H9 (cell line): Measurements from ENCODE around the gene TTBK1. TPM values are rescaled to one million over a fixed set of nuclear protein-coding genes. Genes with fewer than 3 reads are reported as not detected.

Experiments used
- DNase-seq: peaks from one replicate; pipeline ENCODE4 v3.0.0-alpha.2; 2017
- H2AFZ ChIP-seq: one replicate; pipeline ENCODE4 v1.6.1; 2013; ENCODE audit warnings: mild to moderate bottlenecking, low read length, control low read depth, moderate library complexity
- H2AK5ac ChIP-seq: 2 replicates; pipeline ENCODE4 v1.6.1; 2013; ENCODE audit warnings: low read length, control low read depth, mixed read lengths; ENCODE audit not compliant: insufficient read length
- H2BK120ac ChIP-seq: one replicate; pipeline ENCODE4 v1.6.1; 2013; ENCODE audit warnings: low read depth, mild to moderate bottlenecking, low read length, control low read depth, inconsistent platforms; ENCODE audit not compliant: poor library complexity, severe bottlenecking
- H2BK12ac ChIP-seq: 2 replicates; pipeline ENCODE4 v1.6.1; 2013; ENCODE audit warnings: low read length, control low read depth, mixed read lengths, low read depth; ENCODE audit not compliant: insufficient read length
- H2BK15ac ChIP-seq: 2 replicates; pipeline ENCODE4 v1.6.1; 2013; ENCODE audit warnings: low read depth, low read length, control low read depth
- H2BK20ac ChIP-seq: one replicate; pipeline ENCODE4 v1.6.1; 2013; ENCODE audit warnings: low read depth, mild to moderate bottlenecking, low read length, control low read depth, inconsistent platforms; ENCODE audit not compliant: poor library complexity, severe bottlenecking
- H2BK5ac ChIP-seq: 2 replicates; pipeline ENCODE4 v1.6.1; 2013; ENCODE audit warnings: low read length, control low read depth, mixed read lengths; ENCODE audit not compliant: insufficient read length
- H3K14ac ChIP-seq: 2 replicates; pipeline ENCODE4 v1.6.1; 2013; ENCODE audit warnings: low read length, control low read depth; ENCODE audit not compliant: insufficient read depth
- H3K18ac ChIP-seq: 2 replicates; pipeline ENCODE4 v1.6.1; 2013; ENCODE audit warnings: low read depth, mild to moderate bottlenecking, mixed read lengths, low read length, control low read depth; ENCODE audit not compliant: insufficient read length
- H3K23ac ChIP-seq: 2 replicates; pipeline ENCODE4 v1.6.1; 2013; ENCODE audit warnings: low read length, control low read depth, mixed read lengths, low read depth; ENCODE audit not compliant: insufficient read length
- H3K23me2 ChIP-seq: 2 replicates; pipeline ENCODE4 v1.6.1; 2013; ENCODE audit warnings: low read depth, mild to moderate bottlenecking, mixed read lengths, low read length, control low read depth; ENCODE audit not compliant: insufficient read length, poor library complexity, severe bottlenecking
- H3K27ac ChIP-seq: 2 replicates; pipeline ENCODE4 v1.5.1; 2013; ENCODE audit warnings: low read length, control low read depth, mixed read lengths, low read depth; ENCODE audit not compliant: insufficient read length
- H3K27me3 ChIP-seq: 2 replicates; pipeline ENCODE4 v1.6.1; 2013; ENCODE audit warnings: low read length, control low read depth, inconsistent platforms; ENCODE audit not compliant: insufficient read depth
- H3K4ac ChIP-seq: 2 replicates; pipeline ENCODE4 v1.6.1; 2013; ENCODE audit warnings: low read depth, mild to moderate bottlenecking, control low read depth, inconsistent platforms, low read length, moderate library complexity
- H3K4me1 ChIP-seq: 2 replicates; pipeline ENCODE4 v1.6.1; 2013; ENCODE audit warnings: low read length, control low read depth, inconsistent platforms; ENCODE audit not compliant: insufficient read depth
- H3K4me2 ChIP-seq: 2 replicates; pipeline ENCODE4 v1.6.1; 2013; ENCODE audit warnings: low read length, control low read depth, mixed read lengths; ENCODE audit not compliant: insufficient read length, insufficient read depth
- H3K56ac ChIP-seq: 2 replicates; pipeline ENCODE4 v1.6.1; 2013; ENCODE audit warnings: low read depth, mild to moderate bottlenecking, mixed read lengths, low read length, control low read depth; ENCODE audit not compliant: insufficient read length
- H3K79me1 ChIP-seq: 2 replicates; pipeline ENCODE4 v1.6.1; 2013; ENCODE audit warnings: low read depth, mild to moderate bottlenecking, moderate library complexity, low read length, control low read depth, inconsistent platforms; ENCODE audit not compliant: insufficient read depth, poor library complexity, severe bottlenecking
- H3K79me2 ChIP-seq: 2 replicates; pipeline ENCODE4 v1.6.1; 2013; ENCODE audit warnings: low read length, control low read depth, inconsistent platforms; ENCODE audit not compliant: insufficient read depth
- H3K9ac ChIP-seq: 2 replicates; pipeline ENCODE4 v1.6.1; 2013; ENCODE audit warnings: low read length, control low read depth, mixed read lengths; ENCODE audit not compliant: insufficient read length; ENCODE audit errors: extremely low read depth
- H3K9me3 ChIP-seq: one replicate; pipeline ENCODE4 v1.6.1; 2013; ENCODE audit warnings: low read depth, low read length, inconsistent platforms; ENCODE audit not compliant: control insufficient read depth
- H3T11ph ChIP-seq: one replicate; pipeline ENCODE4 v1.6.1; 2013; ENCODE audit warnings: mild to moderate bottlenecking, low read length, control low read depth, inconsistent platforms
- H4K20me1 ChIP-seq: one replicate; pipeline ENCODE4 v1.6.1; 2013; ENCODE audit not compliant: control insufficient read depth, insufficient read length, insufficient read depth
- H4K5ac ChIP-seq: 2 replicates; pipeline ENCODE4 v1.6.1; 2013; ENCODE audit warnings: low read depth, mild to moderate bottlenecking, mixed read lengths, low read length, control low read depth; ENCODE audit not compliant: insufficient read length
- H4K8ac ChIP-seq: replicated peaks from 2 replicates; pipeline ENCODE4 v1.6.1; 2013; ENCODE audit warnings: low read length, control low read depth, mixed read lengths, low read depth; ENCODE audit not compliant: insufficient read length
- H4K91ac ChIP-seq: 2 replicates; pipeline ENCODE4 v1.6.1; 2013; ENCODE audit warnings: low read depth, mild to moderate bottlenecking, moderate library complexity, mixed read lengths, low read length, control low read depth; ENCODE audit not compliant: insufficient read length
- H3K27ac Mint-ChIP-seq, 3 experiments: 2 replicates in 2 of 3; 3 replicates in 1 of 3; pipeline ENCODE4 v1.8.0; 2020 to 2021; ENCODE audit warnings: mixed read lengths in 3 of 3, mild to moderate bottlenecking in 1 of 3, moderate library complexity in 1 of 3
- H3K27me3 Mint-ChIP-seq: 2 replicates; pipeline ENCODE4 v1.8.0; 2021; ENCODE audit warnings: low read depth, mild to moderate bottlenecking, moderate library complexity, mixed read lengths
- H3K36me3 Mint-ChIP-seq, 3 experiments: 2 replicates in 2 of 3; 3 replicates in 1 of 3; pipeline ENCODE4 v1.8.0; 2020 to 2021; ENCODE audit warnings: low read depth in 3 of 3, mixed read lengths in 3 of 3; ENCODE audit not compliant: insufficient read depth in 1 of 3
- H3K4me1 Mint-ChIP-seq, 2 experiments: 2 replicates each; pipeline ENCODE4 v1.8.0; 2020; ENCODE audit warnings: mixed read lengths in 2 of 2
- H3K4me3 Mint-ChIP-seq, 2 experiments: 2 replicates in 1 of 2; 3 replicates in 1 of 2; pipeline ENCODE4 v1.8.0; 2020 to 2021; ENCODE audit warnings: mild to moderate bottlenecking in 2 of 2, mixed read lengths in 2 of 2, moderate library complexity in 1 of 2
- H3K9me3 Mint-ChIP-seq, 2 experiments: 2 replicates in 1 of 2; 3 replicates in 1 of 2; pipeline ENCODE4 v1.8.0; 2020; ENCODE audit warnings: mild to moderate bottlenecking in 2 of 2, mixed read lengths in 2 of 2, moderate library complexity in 1 of 2
- CTCF ChIP-seq: fragments of 200-600 bp; sonication (generic); conservative IDR thresholded peaks from 3 replicates; pipeline ENCODE4 v1.8.0; 2021; ENCODE audit warnings: antibody characterized with exemption, mild to moderate bottlenecking
- WGBS: extraction: QIAGEN DNeasy Blood & Tissue Kit; methylation state at CpG from one replicate; pipeline ENCODE4 v1.1.7; 2013; ENCODE audit warnings: missing lambda C conversion rate, low lambda C conversion rate, mixed read lengths; ENCODE audit not compliant: insufficient read length; ENCODE audit errors: extremely low coverage; 5-methylcytosine and 5-hydroxymethylcytosine counted together
- total RNA-seq: library from RNA; stranded (reverse); gene quantifications from 2 replicates; pipeline ENCODE4 v1.2.1, GENCODE V29; 2021

TTBK1 gene
- total RNA-seq, 1 experiment from 2014 or later = 1.6 TPM

GRCh38 chr6:43295456-43295855 lies 52.2 kb downstream of the TTBK1 start:
- Mint-ChIP-seq H3K4me3 (no peak overlapping the region), H3K27ac (no peak overlapping the region), H3K27me3 (peaks cover 15% of the 10 kb centered on the region), H3K36me3 (no peaks in the 10 kb centered on the region), H3K4me1 (peaks cover 15% of the 10 kb centered on the region in 2 experiments), H3K9me3 (no peaks in the 10 kb centered on the region)
- no peak overlapping the region for H4K8ac ChIP-seq
- H2AFZ ChIP-seq = no peak overlapping the region
- no peak overlapping the region for H3K23ac ChIP-seq
- H3K18ac ChIP-seq = no peak overlapping the region
- H3K14ac ChIP-seq = no peak overlapping the region
- WGBS = no CpG with 5 or more reads among the region's 3 CpGs
- no peak overlapping the region for H2BK15ac ChIP-seq
- no peaks in the 10 kb centered on the region for H3K4me1 ChIP-seq
- no peak overlapping the region for H2BK20ac ChIP-seq
- H3K4ac ChIP-seq = no peak overlapping the region
- H3K79me1 ChIP-seq = no peaks in the 10 kb centered on the region
- TF ChIP-seq CTCF = no peak
- no peaks in the 10 kb centered on the region for H3K79me2 ChIP-seq
- no peak overlapping the region for H3T11ph ChIP-seq
- H2BK120ac ChIP-seq = no peak overlapping the region
- H3K27ac ChIP-seq = no peak overlapping the region
- no peak overlapping the region for H2BK12ac ChIP-seq
- no peaks in the 10 kb centered on the region for H3K27me3 ChIP-seq
- H3K4me2 ChIP-seq = no peak overlapping the region
- no peak overlapping the region for H2BK5ac ChIP-seq
- no peak overlapping the region for H4K91ac ChIP-seq
- H3K23me2 ChIP-seq = no peaks in the 10 kb centered on the region
- no peak overlapping the region for H2AK5ac ChIP-seq
- H3K9ac ChIP-seq = no peak overlapping the region
- H3K9me3 ChIP-seq = no peaks in the 10 kb centered on the region
- no peak for DNase-seq
- no peak overlapping the region for H4K5ac ChIP-seq
- no peak overlapping the region for H3K56ac ChIP-seq
- peaks cover 4% of the 10 kb centered on the region for H4K20me1 ChIP-seq
